Measurements from ENCODE around the gene PHLDB2.

- TF ChIP-seq, protein P1, sequence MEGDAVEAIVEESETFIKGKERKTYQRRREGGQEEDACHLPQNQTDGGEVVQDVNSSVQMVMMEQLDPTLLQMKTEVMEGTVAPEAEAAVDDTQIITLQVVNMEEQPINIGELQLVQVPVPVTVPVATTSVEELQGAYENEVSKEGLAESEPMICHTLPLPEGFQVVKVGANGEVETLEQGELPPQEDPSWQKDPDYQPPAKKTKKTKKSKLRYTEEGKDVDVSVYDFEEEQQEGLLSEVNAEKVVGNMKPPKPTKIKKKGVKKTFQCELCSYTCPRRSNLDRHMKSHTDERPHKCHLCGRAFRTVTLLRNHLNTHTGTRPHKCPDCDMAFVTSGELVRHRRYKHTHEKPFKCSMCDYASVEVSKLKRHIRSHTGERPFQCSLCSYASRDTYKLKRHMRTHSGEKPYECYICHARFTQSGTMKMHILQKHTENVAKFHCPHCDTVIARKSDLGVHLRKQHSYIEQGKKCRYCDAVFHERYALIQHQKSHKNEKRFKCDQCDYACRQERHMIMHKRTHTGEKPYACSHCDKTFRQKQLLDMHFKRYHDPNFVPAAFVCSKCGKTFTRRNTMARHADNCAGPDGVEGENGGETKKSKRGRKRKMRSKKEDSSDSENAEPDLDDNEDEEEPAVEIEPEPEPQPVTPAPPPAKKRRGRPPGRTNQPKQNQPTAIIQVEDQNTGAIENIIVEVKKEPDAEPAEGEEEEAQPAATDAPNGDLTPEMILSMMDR (conservative IDR thresholded peaks at IDR 0.05 in 1 of 2, IDR thresholded peaks at IDR 0.05 in 1 of 2; ENCODE audit: low read depth in 1 of 2, low read length in 2 of 2): peak; percentile 85 to 91
- no peak for TF ChIP-seq EZH2 (IDR thresholded peaks at IDR 0.05; ENCODE audit: low read length, missing control alignments)
Observed at GRCh38 chr3:111967651-111968274, 108.7 kb downstream of the PHLDB2 start.
